ENCODE measurements around the gene SLC25A6.
"Not testable (repeated sequence)": the region's sequence is repeated elsewhere in the genome, so short reads cannot be mapped to it uniquely, and the experiment has no call there.

Gene SLC25A6

GRCh38 chrX:1391707-1392375 is at the start of gene SLC25A6:
SLC25A6 (minus strand) TSS chrX:1392113; CDS start chrX:1392009, 104 bp downstream.
- DNase-seq, result no peak

- no peak for DNase-seq
These were observed 48.6 kb upstream of the SLC25A6 start for GRCh38 chrX:1440506-1440905.

- DNase-seq, result no peak
These were observed 43.5 kb upstream of the SLC25A6 start for GRCh38 chrX:1435241-1435895.

GRCh38 chrX:1434871-1435240 is 42.9 kb upstream of the SLC25A6 start:
- DNase-seq, result no peak

GRCh38 chrX:1433646-1434357 is 41.9 kb upstream of the SLC25A6 start:
- no peak for DNase-seq

GRCh38 chrX:1430451-1430850 is 38.5 kb upstream of the SLC25A6 start:
- DNase-seq, result no peak

GRCh38 chrX:1427756-1428155 is 35.8 kb upstream of the SLC25A6 start:
- DNase-seq, result no peak

GRCh38 chrX:1426321-1426720 is 34.4 kb upstream of the SLC25A6 start:
- DNase-seq, result not testable (repeated sequence)

- DNase-seq, result no peak
These were observed 33.5 kb upstream of the SLC25A6 start for GRCh38 chrX:1425381-1425780.

- no peak for DNase-seq
These were observed 32.4 kb upstream of the SLC25A6 start for GRCh38 chrX:1424147-1424851.

- no peak for DNase-seq
These were observed 31.3 kb upstream of the SLC25A6 start for GRCh38 chrX:1423215-1423614.

- no peak for DNase-seq
These were observed 30.2 kb upstream of the SLC25A6 start for GRCh38 chrX:1422135-1422465.

- DNase-seq, result no peak
These were observed 29.7 kb upstream of the SLC25A6 start for GRCh38 chrX:1421433-1422134.

- no peak for DNase-seq
These were observed 28.5 kb upstream of the SLC25A6 start for GRCh38 chrX:1420371-1420770.

- DNase-seq, result no peak
These were observed 27.8 kb upstream of the SLC25A6 start for GRCh38 chrX:1419545-1420355.

- no peak for DNase-seq
These were observed 27.1 kb upstream of the SLC25A6 start for GRCh38 chrX:1418901-1419544.

GRCh38 chrX:1417921-1418771 is 26.2 kb upstream of the SLC25A6 start:
- DNase-seq, result no peak

GRCh38 chrX:1416965-1417760 is 25.2 kb upstream of the SLC25A6 start:
- no peak for DNase-seq

GRCh38 chrX:1416327-1416784 is 24.4 kb upstream of the SLC25A6 start:
- no peak for DNase-seq

Data from NCI-H524 treated with DMSO at 0.1 percent for 48 hours (cell line).